Trophoblast cell (in vitro differentiated cells and primary cell): ENCODE data around the gene GJA4.

Experiments
- DNase-seq, 2 donors: peaks; one replicate each; pipeline ENCODE4 v3.0.0-alpha.2; 2016
- H2AFZ ChIP-seq: 2 replicates; pipeline ENCODE4 v1.6.1; 2013; ENCODE audit warnings: low read length, moderate library complexity, mild to moderate bottlenecking; ENCODE audit not compliant: insufficient read depth, poor library complexity
- H2AK5ac ChIP-seq: 2 replicates; pipeline ENCODE4 v1.6.1; 2013; ENCODE audit warnings: mild to moderate bottlenecking, low read length
- H2BK120ac ChIP-seq: 2 replicates; pipeline ENCODE4 v1.6.1; 2013; ENCODE audit warnings: low read length, mild to moderate bottlenecking, moderate library complexity; ENCODE audit not compliant: insufficient read depth, poor library complexity
- H2BK12ac ChIP-seq: 2 replicates; pipeline ENCODE4 v1.6.1; 2013; ENCODE audit warnings: mild to moderate bottlenecking, low read length, moderate library complexity
- H2BK5ac ChIP-seq: 2 replicates; pipeline ENCODE4 v1.6.1; 2013; ENCODE audit warnings: low read length, low read depth, moderate library complexity, mild to moderate bottlenecking; ENCODE audit not compliant: poor library complexity
- H3K14ac ChIP-seq: 2 replicates; pipeline ENCODE4 v1.6.1; 2013; ENCODE audit warnings: mild to moderate bottlenecking, low read length
- H3K18ac ChIP-seq: 2 replicates; pipeline ENCODE4 v1.6.1; 2013; ENCODE audit warnings: mild to moderate bottlenecking, low read length
- H3K23ac ChIP-seq: 2 replicates; pipeline ENCODE4 v1.6.1; 2013; ENCODE audit warnings: low read length
- H3K27ac ChIP-seq: 2 replicates; pipeline ENCODE4 v1.5.1; 2013; ENCODE audit warnings: low read depth, mild to moderate bottlenecking, inconsistent platforms, low read length, moderate library complexity
- H3K27me3 ChIP-seq: 2 replicates; pipeline ENCODE4 v1.6.1; 2013; ENCODE audit warnings: inconsistent platforms, mild to moderate bottlenecking, low read length, moderate library complexity; ENCODE audit not compliant: insufficient read depth
- H3K36me3 ChIP-seq, 2 experiments: 1 replicate in 1 of 2; 2 replicates in 1 of 2; pipeline ENCODE4 v1.6.1; 2013; ENCODE audit warnings: low read length in 2 of 2, mild to moderate bottlenecking in 2 of 2, moderate library complexity in 1 of 2; ENCODE audit not compliant: insufficient read depth in 2 of 2, control insufficient read depth in 1 of 2
- H3K4ac ChIP-seq: 2 replicates; pipeline ENCODE4 v1.6.1; 2013; ENCODE audit warnings: low read depth, mild to moderate bottlenecking, low read length, moderate library complexity
- H3K4me1 ChIP-seq, 2 experiments: 1 replicate in 1 of 2; 2 replicates in 1 of 2; pipeline ENCODE4 v1.6.1; 2013; ENCODE audit warnings: low read length in 2 of 2, mild to moderate bottlenecking in 2 of 2, moderate library complexity in 1 of 2; ENCODE audit not compliant: insufficient read depth in 2 of 2, control insufficient read depth in 1 of 2
- H3K4me2 ChIP-seq: 2 replicates; pipeline ENCODE4 v1.6.1; 2013; ENCODE audit warnings: inconsistent platforms, mild to moderate bottlenecking, low read length, moderate library complexity
- H3K4me3 ChIP-seq: 2 replicates; pipeline ENCODE4 v1.5.1; 2013; ENCODE audit warnings: mild to moderate bottlenecking, low read depth, low read length, inconsistent platforms
- H3K79me1 ChIP-seq: one replicate; pipeline ENCODE4 v1.6.1; 2013; ENCODE audit warnings: low read length
- H3K79me2 ChIP-seq: 2 replicates; pipeline ENCODE4 v1.6.1; 2013; ENCODE audit warnings: low read length, mild to moderate bottlenecking; ENCODE audit not compliant: control insufficient read depth, insufficient read depth, poor library complexity
- H3K9ac ChIP-seq: 2 replicates; pipeline ENCODE4 v1.6.1; 2013; ENCODE audit warnings: mild to moderate bottlenecking, low read length
- H3K9me3 ChIP-seq: 2 replicates; pipeline ENCODE4 v1.6.1; 2013; ENCODE audit warnings: low read depth, mild to moderate bottlenecking, control low read depth, inconsistent platforms, low read length; ENCODE audit not compliant: insufficient read depth
- H4K12ac ChIP-seq: 2 replicates; pipeline ENCODE4 v1.6.1; 2013; ENCODE audit warnings: low read depth, mild to moderate bottlenecking, low read length, moderate library complexity
- H4K8ac ChIP-seq: 2 replicates; pipeline ENCODE4 v1.6.1; 2013; ENCODE audit warnings: low read depth, mild to moderate bottlenecking, low read length, moderate library complexity
- H4K91ac ChIP-seq: one replicate; pipeline ENCODE4 v1.6.1; 2013; ENCODE audit warnings: low read depth, mild to moderate bottlenecking, low read length, moderate library complexity
- WGBS: extraction: QIAGEN DNeasy Blood & Tissue Kit; methylation state at CpG from one replicate; pipeline ENCODE4 v1.1.7; 2013; ENCODE audit warnings: missing lambda C conversion rate; ENCODE audit not compliant: insufficient read length, insufficient coverage; ENCODE audit errors: extremely low coverage; 5-methylcytosine and 5-hydroxymethylcytosine counted together

The GJA4 gene

GRCh38 chr1:34822202-34822601, 29.4 kb downstream of the GJA4 start:
- Histone ChIP-seq H3K4me2 (no peak overlapping the region), H3K23ac (no peak overlapping the region), H3K9ac (no peak overlapping the region), H3K9me3 (no peaks in the 10 kb centered on the region), H3K79me2 (no peaks in the 10 kb centered on the region), H4K91ac (no peak overlapping the region), H3K36me3 (no peaks in the 10 kb centered on the region), H4K12ac (no peak overlapping the region), H2AFZ (no peak overlapping the region), H2AK5ac (no peak overlapping the region), H3K4ac (no peak overlapping the region), H4K8ac (no peak overlapping the region), H2BK5ac (no peak overlapping the region), H3K4me1 (peaks cover 8 to 10% of the 10 kb centered on the region in 2 experiments), H3K4me3 (no peak overlapping the region), H2BK120ac (no peak overlapping the region), H3K14ac (no peak overlapping the region), H3K18ac (no peak overlapping the region), H2BK12ac (no peak overlapping the region), H3K79me1 (peaks cover 1% of the 10 kb centered on the region), H3K27me3 (no peaks in the 10 kb centered on the region), H3K27ac (no peak overlapping the region)
- no CpG with 5 or more reads among the region's 3 CpGs for WGBS
- DNase-seq = no peak

DNA sequence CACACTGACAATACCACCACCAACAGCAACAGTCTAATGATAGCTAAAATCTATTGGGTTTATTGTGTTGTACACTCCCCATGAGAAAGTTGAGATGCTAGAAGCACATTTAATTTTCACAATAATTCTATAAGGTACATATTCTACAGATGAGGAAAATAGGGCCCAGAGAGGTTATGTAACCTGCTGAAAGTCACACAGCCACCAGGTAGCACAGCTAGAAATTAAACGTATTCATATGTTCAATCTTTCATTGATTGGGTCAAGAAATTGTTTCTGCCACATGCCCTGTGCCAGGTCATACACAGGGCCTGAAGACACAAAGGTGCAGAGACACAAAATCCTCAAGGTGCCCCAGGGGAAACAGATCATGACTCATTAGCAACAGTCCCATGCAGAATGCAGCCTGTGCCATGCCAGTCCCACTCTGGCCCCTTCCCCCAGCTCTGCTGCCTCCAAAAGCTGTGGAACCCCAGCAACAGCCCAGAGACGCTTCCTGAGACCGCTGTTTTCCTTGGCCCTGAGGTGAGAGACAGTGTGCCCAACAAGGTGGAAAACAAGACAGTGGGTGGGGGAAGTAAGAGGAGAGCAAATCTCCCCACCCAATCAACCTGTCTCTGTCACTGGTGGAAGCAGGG, 32.1 kb downstream of the GJA4 start:
- WGBS = no CpG with 5 or more reads among the region's 3 CpGs

GRCh38 chr1:34825455-34826091, 32.8 kb downstream of the GJA4 start:
- no peak overlapping the region for H3K9ac ChIP-seq
- H3K27me3 ChIP-seq = no peaks in the 10 kb centered on the region
- H2BK5ac ChIP-seq = no peak overlapping the region
- no peak overlapping the region for H3K27ac ChIP-seq
- H3K4ac ChIP-seq = no peak overlapping the region
- no peak overlapping the region for H4K91ac ChIP-seq
- no peak overlapping the region for H2BK120ac ChIP-seq
- no peaks in the 10 kb centered on the region for H3K36me3 ChIP-seq
- H3K9me3 ChIP-seq = no peaks in the 10 kb centered on the region
- H4K8ac ChIP-seq = no peak overlapping the region
- no peak overlapping the region for H3K14ac ChIP-seq
- no peaks in the 10 kb centered on the region for H3K79me2 ChIP-seq
- no peak for DNase-seq
- H4K12ac ChIP-seq = no peak overlapping the region
- H3K4me2 ChIP-seq = no peak overlapping the region
- H3K79me1 ChIP-seq = peaks cover 1% of the 10 kb centered on the region
- no peak overlapping the region for H2AFZ ChIP-seq
- H2BK12ac ChIP-seq = no peak overlapping the region
- no peak overlapping the region for H3K18ac ChIP-seq
- H3K23ac ChIP-seq = no peak overlapping the region
- H3K4me1 ChIP-seq = peaks cover 8 to 10% of the 10 kb centered on the region in 2 experiments
- no CpG with 5 or more reads among the region's 11 CpGs for WGBS
- no peak overlapping the region for H2AK5ac ChIP-seq
- no peak overlapping the region for H3K4me3 ChIP-seq

More for the DNA sequence above, 32.1 kb downstream of the GJA4 start:
- H4K8ac ChIP-seq = no peak overlapping the region
- no peak overlapping the region for H3K4ac ChIP-seq
- no peak overlapping the region for H2AFZ ChIP-seq
- peaks cover 1% of the 10 kb centered on the region for H3K79me1 ChIP-seq
- no peak overlapping the region for H3K27ac ChIP-seq
- no peaks in the 10 kb centered on the region for H3K27me3 ChIP-seq
- no peak overlapping the region for H3K14ac ChIP-seq
- H3K23ac ChIP-seq = no peak overlapping the region
- peaks cover 8 to 10% of the 10 kb centered on the region in 2 experiments for H3K4me1 ChIP-seq
- no peak for DNase-seq
- no peak overlapping the region for H2BK12ac ChIP-seq
- no peaks in the 10 kb centered on the region for H3K79me2 ChIP-seq
- H3K4me2 ChIP-seq = no peak overlapping the region
- no peaks in the 10 kb centered on the region for H3K36me3 ChIP-seq
- no peak overlapping the region for H2BK5ac ChIP-seq
- H3K9ac ChIP-seq = no peak overlapping the region
- H3K9me3 ChIP-seq = no peaks in the 10 kb centered on the region
- no peak overlapping the region for H3K4me3 ChIP-seq
- no peak overlapping the region for H4K12ac ChIP-seq
- no peak overlapping the region for H2AK5ac ChIP-seq
- H2BK120ac ChIP-seq = no peak overlapping the region
- H4K91ac ChIP-seq = no peak overlapping the region
- H3K18ac ChIP-seq = no peak overlapping the region

DNA sequence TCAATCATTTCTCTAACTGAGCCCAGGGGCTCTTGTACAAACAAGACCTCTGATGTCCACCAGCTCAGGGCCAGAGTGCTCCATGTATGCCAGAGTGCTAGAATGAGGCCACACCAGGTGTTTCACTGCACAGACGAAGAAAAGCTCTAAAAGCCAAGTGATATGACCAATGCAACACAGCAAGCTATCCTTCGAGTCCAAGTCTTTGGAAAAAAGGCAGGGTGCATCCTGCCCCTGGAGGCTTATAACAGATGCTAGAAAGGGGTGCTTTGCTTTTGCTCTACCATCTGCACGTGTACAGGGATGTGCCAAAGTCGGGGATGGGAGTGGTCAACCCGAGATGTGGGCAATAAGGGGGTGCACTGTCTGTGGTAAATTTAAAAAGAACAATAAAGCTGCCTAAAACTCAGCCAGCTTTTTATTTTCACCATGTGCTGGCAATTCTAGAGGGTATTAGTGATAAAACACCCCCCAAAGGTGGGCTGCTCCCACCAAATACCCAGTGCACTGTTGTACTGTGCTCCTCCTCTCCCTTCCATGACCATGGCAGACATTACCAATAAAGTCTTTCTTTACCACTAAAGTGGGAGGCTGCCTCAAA, 34.6 kb downstream of the GJA4 start:
- no peak overlapping the region for H3K4ac ChIP-seq
- H4K91ac ChIP-seq = no peak overlapping the region
- WGBS = no CpG with 5 or more reads among the region's 5 CpGs
- peaks cover 8 to 10% of the 10 kb centered on the region in 2 experiments for H3K4me1 ChIP-seq
- no peak overlapping the region for H3K4me2 ChIP-seq
- no peaks in the 10 kb centered on the region for H3K79me2 ChIP-seq
- H2AK5ac ChIP-seq = no peak overlapping the region
- H3K9me3 ChIP-seq = no peaks in the 10 kb centered on the region
- H3K9ac ChIP-seq = no peak overlapping the region
- no peak overlapping the region for H4K8ac ChIP-seq
- H3K4me3 ChIP-seq = no peak overlapping the region
- H3K27ac ChIP-seq = no peak overlapping the region
- no peak overlapping the region for H2BK5ac ChIP-seq
- no peak overlapping the region for H3K18ac ChIP-seq
- H2BK12ac ChIP-seq = no peak overlapping the region
- no peak overlapping the region for H4K12ac ChIP-seq
- no peak overlapping the region for H3K14ac ChIP-seq
- no peaks in the 10 kb centered on the region for H3K36me3 ChIP-seq
- H3K23ac ChIP-seq = no peak overlapping the region
- H3K27me3 ChIP-seq = no peaks in the 10 kb centered on the region
- H2AFZ ChIP-seq = no peak overlapping the region
- DNase-seq = no peak
- peaks cover 1% of the 10 kb centered on the region for H3K79me1 ChIP-seq
- no peak overlapping the region for H2BK120ac ChIP-seq
